Measurements from ENCODE around the gene HPN. TPM values are rescaled to one million over a fixed set of nuclear protein-coding genes. Genes with fewer than 3 reads are reported as not detected.

The HPN gene
- polyA plus RNA-seq, 2 donors: 0.04 to 0.16 TPM

DNA sequence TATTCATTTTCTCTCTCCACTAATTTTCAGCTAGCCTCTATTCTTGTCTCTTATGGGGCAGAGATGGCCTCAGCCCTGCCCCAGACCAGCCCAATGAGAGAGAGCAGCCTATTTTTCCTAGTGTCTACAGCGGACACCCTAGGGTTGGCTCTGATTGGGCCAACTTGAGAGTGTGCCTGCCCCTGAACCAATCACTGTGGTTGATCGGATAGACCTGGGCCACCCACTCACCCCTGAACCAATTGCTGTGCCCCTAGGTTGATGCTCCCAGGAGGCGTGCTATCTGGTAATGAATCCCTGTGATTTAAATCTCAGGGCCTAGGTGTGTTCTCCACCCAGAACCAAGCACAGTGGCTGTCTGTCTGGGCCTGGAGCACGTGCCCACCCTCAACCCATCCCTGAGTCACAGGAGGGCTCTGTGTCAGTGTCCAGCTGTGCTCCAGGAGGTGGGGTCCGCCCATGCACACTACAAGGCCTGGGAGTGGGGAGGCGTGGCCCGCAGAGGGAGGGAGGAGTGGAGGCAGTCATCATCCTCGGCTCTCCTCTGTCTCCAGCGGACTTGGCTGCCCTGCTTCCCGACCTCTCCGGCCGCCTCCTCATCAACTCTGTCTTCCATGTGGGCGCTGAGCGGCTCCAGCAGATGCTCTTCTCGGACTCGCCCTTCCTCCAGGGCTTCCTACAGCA lies 26.1 kb upstream of the HPN start:
- Histone ChIP-seq H3K4me1 (ENCODE audit: control insufficient read depth in 2 of 2, insufficient read depth in 2 of 2, low read length in 1 of 2) (peaks cover 0 to 5% of the 10 kb centered on the region in 2 donors), H3K36me3 (ENCODE audit: control insufficient read depth in 2 of 2, insufficient read depth in 2 of 2, low read length in 1 of 2) (peaks cover 4 to 15% of the 10 kb centered on the region in 2 donors), H3K27ac (ENCODE audit: low read depth in 2 of 2, low read length in 1 of 2) (no peak overlapping the region), H3K4me3 (ENCODE audit: low read depth in 1 of 2, low read length in 2 of 2) (no peak overlapping the region), H3K27me3 (ENCODE audit: control insufficient read depth in 1 of 2, insufficient read depth in 2 of 2, low read length in 2 of 2) (no peaks in the 10 kb centered on the region), H3K9me3 (ENCODE audit: control insufficient read depth in 2 of 2, insufficient read depth in 1 of 2, low read depth in 1 of 2, low read length in 1 of 2) (no peaks in the 10 kb centered on the region)
- 85 to 88% methylated on average over 16 of the region's 16 CpGs for WGBS, 2 donors

DNA sequence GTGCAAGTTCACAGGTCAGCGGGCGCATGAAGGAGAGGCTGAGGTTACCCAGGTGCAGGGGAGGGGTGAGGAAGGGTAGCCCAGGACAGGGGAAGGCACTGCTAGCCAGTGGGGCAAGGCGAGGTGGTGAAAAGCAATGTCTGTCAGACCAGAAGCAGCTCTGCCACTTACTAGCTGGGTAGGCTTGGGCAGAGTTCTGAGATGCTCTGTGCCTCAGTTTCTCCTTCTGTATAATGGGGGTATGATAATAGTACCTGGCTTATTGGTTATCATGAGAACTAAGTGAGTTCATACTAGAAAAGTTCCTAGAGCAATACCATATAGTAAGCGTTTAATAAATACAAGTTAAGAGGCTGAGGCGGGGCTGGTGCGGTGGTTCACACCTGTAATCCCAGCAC lies 25.6 kb upstream of the HPN start:
- H3K4me1 ChIP-seq (ENCODE audit: control insufficient read depth in 2 of 2, insufficient read depth in 2 of 2, low read length in 1 of 2): peaks cover 0 to 5% of the 10 kb centered on the region in 2 donors
- no peaks in the 10 kb centered on the region for H3K27me3 ChIP-seq (ENCODE audit: control insufficient read depth in 1 of 2, insufficient read depth in 2 of 2, low read length in 2 of 2)
- H3K4me3 ChIP-seq (ENCODE audit: low read depth in 1 of 2, low read length in 2 of 2): no peak overlapping the region
- 96 to 99% methylated on average over 6 of the region's 6 CpGs for WGBS, 2 donors
- H3K36me3 ChIP-seq (ENCODE audit: control insufficient read depth in 2 of 2, insufficient read depth in 2 of 2, low read length in 1 of 2): peaks cover 4 to 17% of the 10 kb centered on the region in 2 donors
- no peak overlapping the region for H3K27ac ChIP-seq (ENCODE audit: low read depth in 2 of 2, low read length in 1 of 2)
- H3K9me3 ChIP-seq (ENCODE audit: control insufficient read depth in 2 of 2, insufficient read depth in 1 of 2, low read depth in 1 of 2, low read length in 1 of 2): no peaks in the 10 kb centered on the region

DNA sequence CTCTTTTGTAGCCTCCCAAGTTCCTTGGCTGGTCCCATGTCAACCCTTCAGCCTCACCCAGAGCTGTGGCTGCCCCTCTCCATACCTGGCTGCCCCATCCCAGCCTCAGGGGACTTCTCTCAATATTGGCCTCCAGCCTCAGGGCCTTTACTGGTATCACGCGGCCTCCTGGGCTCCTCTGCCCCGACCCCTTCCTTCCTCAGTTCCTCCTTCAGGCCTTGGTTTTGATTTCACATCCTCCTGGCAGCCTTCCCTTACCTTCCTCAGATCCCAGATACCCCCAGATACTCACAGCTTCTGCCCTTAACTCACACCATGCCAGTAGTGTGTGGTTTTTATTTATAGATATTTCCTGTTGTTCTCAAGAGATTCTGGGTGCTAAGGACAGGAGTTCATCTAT lies 24.0 kb upstream of the HPN start:
- Histone ChIP-seq H3K27me3 (ENCODE audit: control insufficient read depth in 1 of 2, insufficient read depth in 2 of 2, low read length in 2 of 2) (no peaks in the 10 kb centered on the region), H3K36me3 (ENCODE audit: control insufficient read depth in 2 of 2, insufficient read depth in 2 of 2, low read length in 1 of 2) (peaks cover 4 to 30% of the 10 kb centered on the region in 2 donors), H3K27ac (ENCODE audit: low read depth in 2 of 2, low read length in 1 of 2) (no peak overlapping the region), H3K9me3 (ENCODE audit: control insufficient read depth in 2 of 2, insufficient read depth in 1 of 2, low read depth in 1 of 2, low read length in 1 of 2) (no peaks in the 10 kb centered on the region), H3K4me1 (ENCODE audit: control insufficient read depth in 2 of 2, insufficient read depth in 2 of 2, low read length in 1 of 2) (peaks cover 0 to 5% of the 10 kb centered on the region in 2 donors), H3K4me3 (ENCODE audit: low read depth in 1 of 2, low read length in 2 of 2) (no peak overlapping the region)
- 74 to 93% methylated on average over 3 of the region's 3 CpGs for WGBS, 2 donors

DNA sequence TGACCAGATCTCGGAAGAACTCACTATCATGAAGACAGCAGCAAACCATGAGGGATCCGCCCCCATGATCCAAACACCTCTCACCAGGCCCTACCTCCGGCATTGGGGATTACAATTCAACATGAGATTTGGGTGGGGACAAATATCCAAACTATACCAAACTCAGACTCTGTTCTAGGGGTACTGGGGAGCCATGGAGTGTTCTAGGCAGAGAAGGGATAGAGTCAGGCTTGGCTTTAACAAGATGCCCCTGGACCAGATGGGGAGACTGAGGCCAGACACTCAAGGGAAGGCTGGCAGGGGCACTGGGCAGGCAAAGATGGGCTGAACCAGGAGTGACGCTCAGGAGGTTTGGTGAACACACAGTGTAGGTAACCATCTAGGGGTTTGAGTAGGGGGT lies 23.1 kb upstream of the HPN start:
- Histone ChIP-seq H3K4me3 (ENCODE audit: low read depth in 1 of 2, low read length in 2 of 2) (no peak overlapping the region), H3K27ac (ENCODE audit: low read depth in 2 of 2, low read length in 1 of 2) (no peak overlapping the region), H3K27me3 (ENCODE audit: control insufficient read depth in 1 of 2, insufficient read depth in 2 of 2, low read length in 2 of 2) (no peaks in the 10 kb centered on the region), H3K9me3 (ENCODE audit: control insufficient read depth in 2 of 2, insufficient read depth in 1 of 2, low read depth in 1 of 2, low read length in 1 of 2) (no peaks in the 10 kb centered on the region), H3K4me1 (ENCODE audit: control insufficient read depth in 2 of 2, insufficient read depth in 2 of 2, low read length in 1 of 2) (peaks cover 0 to 4% of the 10 kb centered on the region in 2 donors), H3K36me3 (ENCODE audit: control insufficient read depth in 2 of 2, insufficient read depth in 2 of 2, low read length in 1 of 2) (peaks cover 4 to 37% of the 10 kb centered on the region in 2 donors)
- 92 to 94% methylated on average over 4 of the region's 4 CpGs for WGBS, 2 donors

DNA sequence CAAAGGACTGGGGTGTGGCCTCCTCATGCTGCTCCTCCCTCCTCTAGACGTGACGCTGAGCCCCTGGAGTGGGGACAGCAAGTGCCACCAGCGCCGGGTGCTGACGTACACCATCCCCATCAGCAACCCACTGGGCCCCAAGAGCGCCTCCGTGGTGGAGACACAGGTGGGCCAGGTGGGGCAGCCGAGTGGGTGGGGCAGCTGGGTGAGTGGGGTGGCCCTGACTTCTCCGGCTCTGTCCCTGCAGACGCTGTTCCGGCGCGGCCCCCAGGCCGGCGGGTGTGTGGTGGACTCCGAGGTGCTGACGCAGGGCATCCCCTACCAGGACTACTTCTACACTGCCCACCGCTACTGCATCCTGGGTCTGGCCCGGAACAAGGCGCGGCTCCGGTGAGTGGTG lies 22.4 kb upstream of the HPN start:
- Histone ChIP-seq H3K9me3 (ENCODE audit: control insufficient read depth in 2 of 2, insufficient read depth in 1 of 2, low read depth in 1 of 2, low read length in 1 of 2) (no peaks in the 10 kb centered on the region), H3K4me3 (ENCODE audit: low read depth in 1 of 2, low read length in 2 of 2) (no peak overlapping the region), H3K27ac (ENCODE audit: low read depth in 2 of 2, low read length in 1 of 2) (no peak overlapping the region), H3K27me3 (ENCODE audit: control insufficient read depth in 1 of 2, insufficient read depth in 2 of 2, low read length in 2 of 2) (no peaks in the 10 kb centered on the region), H3K36me3 (ENCODE audit: control insufficient read depth in 2 of 2, insufficient read depth in 2 of 2, low read length in 1 of 2) (peaks cover 4 to 43% of the 10 kb centered on the region in 2 donors), H3K4me1 (ENCODE audit: control insufficient read depth in 2 of 2, insufficient read depth in 2 of 2, low read length in 1 of 2) (no peaks in the 10 kb centered on the region)
- WGBS, 2 donors: 93 to 96% methylated on average over 22 of the region's 22 CpGs

DNA sequence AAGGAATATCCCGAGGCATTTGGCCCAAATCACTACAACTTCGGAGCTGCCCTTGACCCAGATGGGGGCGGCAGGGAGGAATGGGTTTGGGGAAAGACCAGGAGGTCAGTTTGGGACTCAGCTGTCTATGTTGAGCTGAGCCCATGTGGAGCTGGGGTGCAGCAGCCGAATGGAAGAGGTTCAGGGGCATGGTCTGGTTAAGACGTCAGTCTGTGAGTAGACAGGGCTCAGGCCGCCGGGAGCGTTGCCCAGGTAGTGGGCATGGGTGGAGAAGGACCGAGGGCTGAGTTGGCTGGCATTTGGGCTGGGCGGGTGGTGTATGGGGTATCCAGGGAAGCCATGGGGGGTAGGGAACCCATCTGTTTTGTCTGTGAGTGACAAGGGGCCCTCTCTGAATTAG lies 20.5 kb upstream of the HPN start:
- H3K36me3 ChIP-seq (ENCODE audit: control insufficient read depth in 2 of 2, insufficient read depth in 2 of 2, low read length in 1 of 2): peaks cover 9 to 43% of the 10 kb centered on the region in 2 donors
- no peak overlapping the region for H3K4me3 ChIP-seq (ENCODE audit: low read depth in 1 of 2, low read length in 2 of 2)
- no peaks in the 10 kb centered on the region for H3K4me1 ChIP-seq (ENCODE audit: control insufficient read depth in 2 of 2, insufficient read depth in 2 of 2, low read length in 1 of 2)
- H3K9me3 ChIP-seq (ENCODE audit: control insufficient read depth in 2 of 2, insufficient read depth in 1 of 2, low read depth in 1 of 2, low read length in 1 of 2): no peaks in the 10 kb centered on the region
- 83 to 90% methylated on average over 10 of the region's 10 CpGs for WGBS, 2 donors
- no peaks in the 10 kb centered on the region for H3K27me3 ChIP-seq (ENCODE audit: control insufficient read depth in 1 of 2, insufficient read depth in 2 of 2, low read length in 2 of 2)
- H3K27ac ChIP-seq (ENCODE audit: low read depth in 2 of 2, low read length in 1 of 2): no peak overlapping the region

DNA sequence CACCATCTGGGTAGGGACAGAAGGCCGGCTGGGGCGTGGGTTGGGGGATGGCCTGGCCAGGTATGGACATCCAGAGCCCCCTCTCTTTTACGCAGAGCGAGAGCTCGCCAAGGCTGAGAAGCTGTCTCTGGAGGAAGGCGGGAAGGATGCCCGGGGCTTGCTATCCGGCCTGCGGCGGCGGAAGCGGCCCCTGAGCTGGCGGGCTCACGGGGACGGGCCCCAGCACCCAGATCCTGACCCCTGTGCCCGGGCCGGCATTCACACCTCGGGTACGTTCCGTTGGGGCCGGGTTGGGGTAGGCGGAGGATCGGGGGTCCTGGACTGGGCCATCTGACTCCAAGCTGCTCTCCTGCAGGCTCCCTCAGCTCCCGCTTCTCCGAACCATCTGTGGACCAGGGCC lies 19.9 kb upstream of the HPN start:
- Histone ChIP-seq H3K4me1 (ENCODE audit: control insufficient read depth in 2 of 2, insufficient read depth in 2 of 2, low read length in 1 of 2) (no peaks in the 10 kb centered on the region), H3K27ac (ENCODE audit: low read depth in 2 of 2, low read length in 1 of 2) (no peak overlapping the region), H3K36me3 (ENCODE audit: control insufficient read depth in 2 of 2, insufficient read depth in 2 of 2, low read length in 1 of 2) (peaks cover 11 to 49% of the 10 kb centered on the region in 2 donors), H3K9me3 (ENCODE audit: control insufficient read depth in 2 of 2, insufficient read depth in 1 of 2, low read depth in 1 of 2, low read length in 1 of 2) (no peaks in the 10 kb centered on the region), H3K4me3 (ENCODE audit: low read depth in 1 of 2, low read length in 2 of 2) (no peak overlapping the region), H3K27me3 (ENCODE audit: control insufficient read depth in 1 of 2, insufficient read depth in 2 of 2, low read length in 2 of 2) (no peaks in the 10 kb centered on the region)
- WGBS, 2 donors: 95% methylated on average over 25 of the region's 25 CpGs

DNA sequence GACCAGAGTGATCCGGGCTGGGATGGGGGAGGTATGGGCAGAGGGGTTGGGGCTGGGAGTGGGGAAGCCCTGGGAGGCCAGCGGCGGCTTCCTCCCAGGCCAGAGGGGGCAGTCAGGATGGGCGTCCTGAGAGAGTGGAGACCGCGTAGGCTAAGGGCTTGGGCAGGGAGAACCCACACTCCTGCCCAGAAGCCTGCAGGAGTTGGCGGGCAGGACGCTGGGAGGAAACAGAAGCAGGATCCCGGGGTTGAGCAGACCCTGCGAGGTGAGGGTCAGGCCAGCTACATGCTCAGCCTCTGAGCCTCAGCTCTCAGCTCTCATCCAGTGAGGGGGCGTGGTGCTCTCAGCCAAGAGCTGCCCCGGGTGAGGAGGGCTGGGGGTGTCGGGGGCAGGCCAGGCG lies 19.1 kb upstream of the HPN start:
- Histone ChIP-seq H3K36me3 (ENCODE audit: control insufficient read depth in 2 of 2, insufficient read depth in 2 of 2, low read length in 1 of 2) (peaks cover 9 to 52% of the 10 kb centered on the region in 2 donors), H3K27ac (ENCODE audit: low read depth in 2 of 2, low read length in 1 of 2) (no peak overlapping the region), H3K9me3 (ENCODE audit: control insufficient read depth in 2 of 2, insufficient read depth in 1 of 2, low read depth in 1 of 2, low read length in 1 of 2) (no peaks in the 10 kb centered on the region), H3K27me3 (ENCODE audit: control insufficient read depth in 1 of 2, insufficient read depth in 2 of 2, low read length in 2 of 2) (no peaks in the 10 kb centered on the region), H3K4me3 (ENCODE audit: low read depth in 1 of 2, low read length in 2 of 2) (no peak overlapping the region), H3K4me1 (ENCODE audit: control insufficient read depth in 2 of 2, insufficient read depth in 2 of 2, low read length in 1 of 2) (no peaks in the 10 kb centered on the region)
- WGBS, 2 donors: 87 to 89% methylated on average over 13 to 14 of the region's 14 CpGs

DNA sequence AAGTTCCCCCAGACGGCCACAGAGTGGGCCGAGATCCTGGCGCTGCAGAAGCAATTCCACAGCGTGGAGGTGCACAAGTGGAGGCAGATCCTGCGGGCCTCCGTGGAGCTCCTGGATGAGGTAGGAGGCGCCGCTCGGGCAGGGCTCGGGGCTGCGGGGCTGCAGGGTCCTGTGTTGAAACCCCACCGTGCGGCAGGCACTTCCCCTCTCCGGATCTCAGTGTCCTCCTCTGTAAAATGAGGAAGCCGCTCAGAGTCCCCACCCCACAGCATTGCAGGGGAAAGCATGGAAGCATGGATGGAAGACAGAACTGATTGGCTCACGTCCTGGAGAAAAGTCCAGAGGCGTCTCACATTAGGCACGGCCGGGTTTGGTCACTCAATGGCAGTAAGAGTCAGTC lies 18.1 kb upstream of the HPN start:
- no peak overlapping the region for H3K27ac ChIP-seq (ENCODE audit: low read depth in 2 of 2, low read length in 1 of 2)
- H3K36me3 ChIP-seq (ENCODE audit: control insufficient read depth in 2 of 2, insufficient read depth in 2 of 2, low read length in 1 of 2): peaks cover 7 to 52% of the 10 kb centered on the region in 2 donors
- 85 to 91% methylated on average over 19 of the region's 19 CpGs for WGBS, 2 donors
- H3K4me3 ChIP-seq (ENCODE audit: low read depth in 1 of 2, low read length in 2 of 2): no peak overlapping the region
- H3K9me3 ChIP-seq (ENCODE audit: control insufficient read depth in 2 of 2, insufficient read depth in 1 of 2, low read depth in 1 of 2, low read length in 1 of 2): no peaks in the 10 kb centered on the region
- no peaks in the 10 kb centered on the region for H3K4me1 ChIP-seq (ENCODE audit: control insufficient read depth in 2 of 2, insufficient read depth in 2 of 2, low read length in 1 of 2)
- H3K27me3 ChIP-seq (ENCODE audit: control insufficient read depth in 1 of 2, insufficient read depth in 2 of 2, low read length in 2 of 2): no peaks in the 10 kb centered on the region

DNA sequence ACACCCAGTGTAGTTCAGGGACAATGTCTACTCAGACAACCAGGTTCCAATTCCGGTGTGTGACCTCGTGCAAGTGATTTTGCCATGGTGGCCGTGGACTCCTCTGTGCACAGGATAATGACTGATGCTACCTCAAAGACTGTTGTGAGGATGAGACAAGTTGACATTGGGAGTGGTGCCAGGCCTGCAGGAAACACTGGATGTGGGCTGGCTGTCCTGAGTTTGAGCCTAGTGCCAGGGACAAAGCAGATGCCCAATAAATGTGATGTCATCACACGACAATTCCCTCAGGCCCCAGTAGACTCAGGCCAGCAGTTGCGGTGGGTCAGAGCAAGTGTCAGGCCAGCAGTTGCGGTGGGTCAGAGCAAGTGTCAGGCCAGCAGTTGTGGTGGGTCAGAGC lies 17.4 kb upstream of the HPN start:
- H3K27ac ChIP-seq (ENCODE audit: low read depth in 2 of 2, low read length in 1 of 2): no peak overlapping the region
- peaks cover 7 to 46% of the 10 kb centered on the region in 2 donors for H3K36me3 ChIP-seq (ENCODE audit: control insufficient read depth in 2 of 2, insufficient read depth in 2 of 2, low read length in 1 of 2)

More for the DNA sequence above, 17.4 kb upstream of the HPN start:
- Histone ChIP-seq H3K4me3 (ENCODE audit: low read depth in 1 of 2, low read length in 2 of 2) (no peak overlapping the region), H3K4me1 (ENCODE audit: control insufficient read depth in 2 of 2, insufficient read depth in 2 of 2, low read length in 1 of 2) (no peaks in the 10 kb centered on the region), H3K9me3 (ENCODE audit: control insufficient read depth in 2 of 2, insufficient read depth in 1 of 2, low read depth in 1 of 2, low read length in 1 of 2) (no peaks in the 10 kb centered on the region), H3K27me3 (ENCODE audit: control insufficient read depth in 1 of 2, insufficient read depth in 2 of 2, low read length in 2 of 2) (no peaks in the 10 kb centered on the region)
- WGBS, 2 donors: 84 to 85% methylated on average over 6 of the region's 6 CpGs

Measured in esophagus (tissue), 2 donors.